ENCODE results near the gene SBF2.

The SBF2 gene

DNA sequence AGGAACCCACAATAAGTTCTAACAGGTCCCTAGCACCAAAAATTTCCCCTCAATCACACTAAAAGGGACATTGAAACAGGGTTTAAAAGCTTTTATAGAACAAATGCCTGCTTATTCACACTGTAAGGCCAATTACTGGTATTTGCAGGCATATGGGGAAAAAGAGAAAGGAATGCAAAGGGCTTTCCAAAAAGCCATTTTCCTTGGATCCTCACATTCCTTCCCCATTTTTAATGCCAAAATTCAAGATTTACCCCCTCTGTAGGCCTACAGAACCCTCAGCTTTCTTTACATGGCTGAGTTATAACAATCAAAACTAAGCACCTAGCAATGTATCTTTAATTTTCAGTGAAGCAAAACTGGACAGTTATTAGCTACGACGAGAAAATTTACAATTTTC, 102.0 kb downstream of the SBF2 start:
- H3K4me3 ChIP-seq (ENCODE audit: low read depth, low read length, poor library complexity, severe bottlenecking) = no peak overlapping the region
- H3F3A ChIP-seq (ENCODE audit: insufficient read depth, low read length) = no peaks in the 10 kb centered on the region
- no peaks in the 10 kb centered on the region for H4K20me1 ChIP-seq (ENCODE audit: insufficient read depth, low read length)
- H3K4me2 ChIP-seq (ENCODE audit: low read length) = no peak overlapping the region
- H3K9me2 ChIP-seq (ENCODE audit: low read depth, low read length) = no peaks in the 10 kb centered on the region
- H3K9me3 ChIP-seq (ENCODE audit: low read length) = no peaks in the 10 kb centered on the region
- no peak for TF ChIP-seq EZH2 (IDR thresholded peaks at IDR 0.05; ENCODE audit: borderline replicate concordance, low read length)
- TF ChIP-seq, protein P1, sequence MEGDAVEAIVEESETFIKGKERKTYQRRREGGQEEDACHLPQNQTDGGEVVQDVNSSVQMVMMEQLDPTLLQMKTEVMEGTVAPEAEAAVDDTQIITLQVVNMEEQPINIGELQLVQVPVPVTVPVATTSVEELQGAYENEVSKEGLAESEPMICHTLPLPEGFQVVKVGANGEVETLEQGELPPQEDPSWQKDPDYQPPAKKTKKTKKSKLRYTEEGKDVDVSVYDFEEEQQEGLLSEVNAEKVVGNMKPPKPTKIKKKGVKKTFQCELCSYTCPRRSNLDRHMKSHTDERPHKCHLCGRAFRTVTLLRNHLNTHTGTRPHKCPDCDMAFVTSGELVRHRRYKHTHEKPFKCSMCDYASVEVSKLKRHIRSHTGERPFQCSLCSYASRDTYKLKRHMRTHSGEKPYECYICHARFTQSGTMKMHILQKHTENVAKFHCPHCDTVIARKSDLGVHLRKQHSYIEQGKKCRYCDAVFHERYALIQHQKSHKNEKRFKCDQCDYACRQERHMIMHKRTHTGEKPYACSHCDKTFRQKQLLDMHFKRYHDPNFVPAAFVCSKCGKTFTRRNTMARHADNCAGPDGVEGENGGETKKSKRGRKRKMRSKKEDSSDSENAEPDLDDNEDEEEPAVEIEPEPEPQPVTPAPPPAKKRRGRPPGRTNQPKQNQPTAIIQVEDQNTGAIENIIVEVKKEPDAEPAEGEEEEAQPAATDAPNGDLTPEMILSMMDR (IDR thresholded peaks at IDR 0.05; ENCODE audit: low read length) = no peak
- H3K36me3 ChIP-seq (ENCODE audit: insufficient read depth, low read length) = no peaks in the 10 kb centered on the region
- no peaks in the 10 kb centered on the region for H3K27me3 ChIP-seq (ENCODE audit: insufficient read depth, low read length)
- no peaks in the 10 kb centered on the region for H3K79me2 ChIP-seq (ENCODE audit: insufficient read depth, low read length)
- H3K4me1 ChIP-seq (ENCODE audit: insufficient read depth, low read length, severe bottlenecking) = no peaks in the 10 kb centered on the region
- H3K27ac ChIP-seq (ENCODE audit: low read depth, low read length, poor library complexity, severe bottlenecking) = no peak overlapping the region
- no peak overlapping the region for H3K9ac ChIP-seq (ENCODE audit: low read length)
- H2AFZ ChIP-seq (ENCODE audit: low read length) = no peak overlapping the region

DNA sequence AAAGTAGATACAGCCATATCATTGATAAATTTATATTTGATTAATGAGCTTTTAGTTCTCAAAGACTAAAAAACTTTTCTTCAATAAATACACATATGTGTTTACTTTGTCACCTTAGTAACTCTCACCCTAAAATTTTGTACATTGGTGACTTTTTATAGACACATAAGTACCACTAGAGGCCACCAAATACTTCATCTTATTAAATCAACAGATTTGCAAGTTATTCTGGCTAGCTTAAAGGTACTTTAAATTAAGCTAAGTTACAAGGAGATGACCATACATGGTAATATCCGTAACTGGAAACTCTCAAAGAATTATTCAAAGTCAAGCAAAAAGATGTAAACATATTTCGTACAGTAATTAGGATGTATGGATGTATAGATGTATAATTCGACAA, 112.2 kb downstream of the SBF2 start:
- Histone ChIP-seq H3K79me2 (ENCODE audit: insufficient read depth, low read length) (no peaks in the 10 kb centered on the region), H3K4me3 (ENCODE audit: low read depth, low read length, poor library complexity, severe bottlenecking) (no peak overlapping the region), H3K36me3 (ENCODE audit: insufficient read depth, low read length) (no peaks in the 10 kb centered on the region), H3K27ac (ENCODE audit: low read depth, low read length, poor library complexity, severe bottlenecking) (no peak overlapping the region), H3K4me2 (ENCODE audit: low read length) (no peak overlapping the region), H4K20me1 (ENCODE audit: insufficient read depth, low read length) (no peaks in the 10 kb centered on the region), H3K9me2 (ENCODE audit: low read depth, low read length) (no peaks in the 10 kb centered on the region), H3K4me1 (ENCODE audit: insufficient read depth, low read length, severe bottlenecking) (no peaks in the 10 kb centered on the region), H2AFZ (ENCODE audit: low read length) (no peak overlapping the region), H3F3A (ENCODE audit: insufficient read depth, low read length) (no peaks in the 10 kb centered on the region), H3K27me3 (ENCODE audit: insufficient read depth, low read length) (no peaks in the 10 kb centered on the region), H3K9ac (ENCODE audit: low read length) (no peak overlapping the region), H3K9me3 (ENCODE audit: low read length) (no peaks in the 10 kb centered on the region)
- TF ChIP-seq EZH2 (IDR thresholded peaks at IDR 0.05; ENCODE audit: borderline replicate concordance, low read length) = no peak
- TF ChIP-seq, protein P1 (IDR thresholded peaks at IDR 0.05; ENCODE audit: low read length) = peak; percentile 31; the same call in 1 of the 2 replicates

DNA sequence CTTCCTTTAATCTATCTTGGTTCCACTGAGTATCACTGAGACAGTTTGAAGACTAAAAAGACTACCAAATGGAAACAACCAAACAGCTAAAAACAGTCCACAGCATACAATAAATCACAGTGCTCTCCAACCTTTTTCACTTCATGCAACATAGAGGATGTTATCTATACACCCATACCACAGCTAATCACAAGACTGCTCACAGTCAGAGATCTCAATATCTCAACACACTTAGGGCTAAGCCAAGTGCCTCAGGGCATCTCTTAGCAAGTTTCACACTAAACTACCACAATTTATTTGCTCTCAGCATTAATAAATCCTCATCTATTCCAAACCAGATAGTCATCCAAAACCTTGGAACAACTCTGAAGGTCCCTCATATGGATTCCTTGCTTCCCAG, 129.4 kb downstream of the SBF2 start:
- Histone ChIP-seq H3K27ac (ENCODE audit: low read depth, low read length, poor library complexity, severe bottlenecking) (no peak overlapping the region), H3K36me3 (ENCODE audit: insufficient read depth, low read length) (no peaks in the 10 kb centered on the region), H2AFZ (ENCODE audit: low read length) (no peak overlapping the region), H3F3A (ENCODE audit: insufficient read depth, low read length) (no peaks in the 10 kb centered on the region), H3K4me3 (ENCODE audit: low read depth, low read length, poor library complexity, severe bottlenecking) (no peak overlapping the region), H3K9ac (ENCODE audit: low read length) (no peak overlapping the region), H3K9me2 (ENCODE audit: low read depth, low read length) (no peaks in the 10 kb centered on the region), H3K27me3 (ENCODE audit: insufficient read depth, low read length) (no peaks in the 10 kb centered on the region), H3K4me1 (ENCODE audit: insufficient read depth, low read length, severe bottlenecking) (no peaks in the 10 kb centered on the region), H3K9me3 (ENCODE audit: low read length) (no peaks in the 10 kb centered on the region), H4K20me1 (ENCODE audit: insufficient read depth, low read length) (no peaks in the 10 kb centered on the region), H3K4me2 (ENCODE audit: low read length) (no peak overlapping the region), H3K79me2 (ENCODE audit: insufficient read depth, low read length) (no peaks in the 10 kb centered on the region)
- TF ChIP-seq, protein P1 (IDR thresholded peaks at IDR 0.05; ENCODE audit: low read length) = no peak
- TF ChIP-seq EZH2 (IDR thresholded peaks at IDR 0.05; ENCODE audit: borderline replicate concordance, low read length) = no peak

Measured in OCI-LY1 (cell line).